ENCODE measurements around the gene ATP11A.

The ATP11A gene

DNA sequence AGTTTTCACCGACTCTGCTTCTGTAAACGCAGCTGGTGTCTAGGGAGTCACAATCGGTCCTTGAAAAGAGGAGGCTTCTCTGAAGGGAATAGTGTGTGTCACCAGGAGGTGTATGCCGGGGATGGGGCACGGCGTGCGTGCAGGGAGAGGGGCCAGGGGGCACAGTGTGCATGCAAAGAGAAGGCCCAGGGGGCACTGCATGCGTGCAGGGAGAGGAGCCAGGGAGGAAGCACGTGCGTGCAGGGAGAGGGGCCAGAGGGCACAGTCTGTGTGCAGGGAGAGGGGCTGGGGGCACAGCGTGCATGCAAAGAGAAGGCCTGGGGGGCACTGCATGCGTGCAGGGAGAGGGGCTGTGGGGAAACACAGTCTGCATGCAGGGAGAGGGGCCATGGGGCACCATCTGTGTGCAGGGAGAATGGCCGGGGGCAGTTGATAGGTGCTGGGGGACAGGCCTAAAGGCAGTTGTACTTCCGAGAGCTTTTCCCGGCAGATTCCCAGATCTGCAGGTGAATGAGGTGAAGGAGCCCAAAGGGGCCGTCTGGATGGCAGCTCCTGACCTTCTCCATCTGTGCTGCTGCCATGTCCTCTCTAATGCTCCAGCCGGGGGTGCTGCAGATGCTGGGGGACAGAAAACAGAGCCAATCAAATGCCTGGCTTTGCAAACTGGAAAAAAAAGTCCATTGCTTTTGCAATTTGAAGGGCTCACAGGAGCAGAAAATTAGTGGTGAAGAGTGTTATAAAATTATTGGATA, 36.4 kb downstream of the ATP11A start:
- no peak for DNase-seq

DNA sequence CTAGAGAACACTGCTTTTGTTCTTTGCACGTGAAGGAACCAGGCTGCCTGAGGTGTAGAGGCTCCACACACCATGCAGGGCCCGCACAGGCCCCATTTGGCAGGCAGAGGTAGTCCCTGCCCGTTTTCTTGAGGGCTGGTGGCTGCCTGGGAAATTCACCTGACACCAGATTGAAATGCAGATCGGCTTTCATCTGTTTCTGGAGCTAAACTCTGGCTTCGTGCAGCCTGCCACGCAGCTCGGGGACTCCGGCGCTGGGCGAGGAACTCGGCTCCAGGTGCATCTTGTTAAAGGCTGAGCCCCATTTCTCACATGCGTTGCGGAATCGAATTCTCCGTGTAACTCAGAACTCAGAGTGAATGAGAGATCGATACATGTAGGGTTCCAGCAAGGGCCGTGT, 37.7 kb downstream of the ATP11A start:
- DNase-seq = no peak

DNA sequence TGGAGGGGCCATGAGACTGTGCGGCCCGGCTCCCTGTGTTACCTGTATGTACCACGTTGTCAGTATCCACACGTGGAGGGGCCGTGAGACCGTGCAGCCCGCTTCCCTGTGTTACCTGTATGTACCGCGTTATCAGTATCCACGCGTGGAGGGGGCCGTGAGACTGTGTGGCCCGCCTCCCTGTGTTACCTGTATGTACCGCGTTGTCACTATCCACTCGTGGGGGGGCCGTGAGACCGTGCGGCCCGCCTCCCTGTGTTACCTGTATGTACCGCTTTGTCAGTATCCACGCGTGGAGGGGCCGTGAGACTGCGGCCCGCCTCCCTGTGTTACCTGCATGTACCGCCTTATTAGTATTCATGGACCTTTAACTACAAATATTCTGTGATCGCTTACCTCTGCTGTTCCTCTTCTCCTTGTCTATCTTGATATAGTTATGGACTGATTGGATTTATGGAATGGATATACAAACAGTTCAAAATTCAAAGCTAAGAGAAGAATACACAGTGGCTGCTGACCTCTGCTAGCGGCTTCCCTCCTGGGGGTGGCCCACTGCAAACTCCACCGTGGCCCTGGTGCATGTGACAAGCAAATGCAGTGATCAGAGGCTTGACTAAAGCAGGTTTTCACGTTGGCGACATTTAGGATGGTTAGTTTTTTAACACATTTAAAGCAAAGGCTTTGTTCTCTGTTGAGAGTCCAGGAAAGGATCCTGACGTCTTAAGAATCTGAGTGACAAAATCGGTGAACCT, 38.7 kb downstream of the ATP11A start:
- no peak for DNase-seq

DNA sequence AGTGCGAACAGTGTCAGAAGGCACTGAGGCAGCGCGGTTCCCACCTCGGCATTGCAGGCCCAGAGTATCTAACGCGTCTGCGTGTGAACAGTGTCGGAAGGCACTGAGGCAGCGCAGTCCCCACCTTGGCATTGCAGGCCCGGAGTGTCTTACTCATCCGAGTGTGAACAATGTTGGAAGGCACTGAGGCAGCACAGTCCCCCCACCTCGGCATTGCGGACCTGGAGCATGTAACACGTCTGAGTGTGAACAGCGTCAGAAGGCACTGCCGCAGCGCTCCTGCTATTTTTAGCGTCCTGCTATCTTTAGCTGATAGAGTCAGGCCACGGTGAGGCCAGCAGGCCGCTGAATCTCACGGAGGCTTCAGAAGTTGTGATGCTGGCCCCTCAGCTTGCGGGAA, 39.6 kb downstream of the ATP11A start:
- DNase-seq = no peak

DNA sequence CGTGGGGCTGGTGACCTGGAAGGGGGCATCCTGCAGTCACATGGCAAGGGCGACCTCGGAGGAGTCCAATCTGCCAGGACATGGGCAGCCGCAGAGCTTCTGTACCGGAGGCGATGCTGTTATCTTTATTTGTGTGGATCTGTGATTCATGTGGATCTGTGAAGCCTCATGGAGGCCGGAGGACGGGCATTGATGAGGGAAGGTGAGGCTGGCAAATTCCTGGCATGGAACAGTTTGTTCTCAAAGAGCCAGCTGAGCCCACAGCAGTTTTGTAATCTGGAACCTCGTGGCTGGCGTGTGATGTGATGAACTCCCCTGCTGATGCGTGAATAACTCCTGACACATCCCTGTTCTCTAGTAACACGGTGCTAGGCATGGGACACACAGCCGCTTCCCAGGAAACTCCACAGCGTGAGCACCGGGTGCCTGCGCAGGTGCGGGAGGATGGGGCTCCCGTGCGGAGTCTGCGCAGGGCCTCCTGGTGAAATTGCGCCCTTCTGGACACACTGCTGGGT, 40.4 kb downstream of the ATP11A start:
- DNase-seq = no peak

DNA sequence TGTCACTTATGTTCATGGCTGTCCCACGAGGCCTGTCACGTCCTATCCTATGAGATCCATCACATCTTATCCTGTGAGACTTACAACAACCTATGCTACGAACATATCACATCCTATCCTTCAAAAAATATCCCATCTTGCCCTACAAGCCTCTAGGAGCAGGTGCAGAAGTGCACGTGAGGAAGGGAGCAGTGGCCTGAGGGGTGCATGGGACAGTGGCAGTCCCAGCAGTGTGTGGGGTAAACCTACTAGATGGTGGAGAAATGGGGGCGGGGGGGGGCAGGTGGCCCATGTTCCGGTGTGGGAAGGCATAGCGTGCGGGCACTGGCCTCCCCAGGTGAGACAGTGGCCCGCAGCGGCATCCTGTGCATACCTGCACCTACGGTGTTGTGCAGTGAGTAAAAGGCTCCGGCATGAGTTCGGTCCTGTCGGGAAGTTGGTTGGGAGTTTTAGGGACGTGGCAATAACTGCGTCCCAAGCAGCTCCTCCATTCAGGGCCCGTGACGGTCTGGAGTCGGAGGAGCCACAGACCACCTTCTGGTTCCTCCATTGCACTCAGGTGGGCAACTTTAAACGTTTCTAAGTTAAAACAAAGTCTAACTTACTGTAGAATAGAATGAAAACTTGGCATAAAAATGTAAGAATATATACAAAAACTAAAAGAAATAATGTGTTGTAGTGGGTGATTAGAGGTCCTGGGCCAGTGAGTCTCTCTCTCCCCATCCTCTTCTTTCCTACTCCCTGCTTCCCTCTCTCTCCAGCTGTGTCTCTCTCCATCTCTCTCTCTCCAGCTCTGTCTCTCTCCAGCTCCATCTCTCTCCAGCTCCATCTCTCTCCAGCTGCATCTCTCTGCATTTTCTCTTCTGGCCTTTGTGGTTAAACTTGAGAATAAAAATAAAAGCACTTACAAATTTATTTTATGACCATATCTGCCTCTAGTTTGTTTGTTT, 42.1 kb downstream of the ATP11A start:
- no peak for DNase-seq

DNA sequence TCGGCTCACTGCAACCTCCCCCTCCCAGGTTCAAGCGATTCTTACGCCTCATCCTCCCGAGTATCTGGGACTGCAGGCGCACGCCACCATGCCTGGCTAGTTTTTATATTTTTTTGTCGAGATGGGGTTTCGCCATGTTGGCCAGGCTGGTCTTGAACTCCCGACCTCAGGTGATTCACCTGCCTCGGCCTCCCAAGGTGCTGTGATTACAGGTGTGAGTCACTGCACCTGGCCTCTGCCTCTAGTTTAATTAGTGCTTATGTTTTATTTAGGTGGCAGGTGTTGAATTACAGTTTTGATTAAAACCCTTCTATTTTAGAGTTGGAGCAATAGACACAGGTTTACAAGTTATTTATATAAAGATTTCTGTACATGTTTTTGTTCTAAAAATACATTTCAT, 42.8 kb downstream of the ATP11A start:
- no peak for DNase-seq

DNA sequence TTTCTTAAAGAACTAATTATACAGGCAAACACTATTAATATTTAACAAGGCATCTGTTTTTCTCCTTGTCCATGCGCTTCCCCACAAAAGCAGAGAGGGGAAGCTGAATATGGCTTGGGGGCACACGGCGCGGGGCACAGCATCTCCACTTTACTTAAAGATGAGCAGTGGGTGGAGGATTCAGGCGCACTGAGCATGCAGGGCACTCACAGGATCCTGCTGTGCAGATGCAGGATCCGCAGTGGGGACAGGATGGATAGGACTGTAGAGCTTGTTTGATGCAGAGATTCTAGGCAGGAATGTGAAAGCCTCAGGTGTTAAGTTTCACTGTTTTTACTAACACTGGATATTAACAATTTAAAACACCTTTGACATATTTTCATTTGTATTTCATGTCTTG, 43.3 kb downstream of the ATP11A start:
- DNase-seq = no peak

DNA sequence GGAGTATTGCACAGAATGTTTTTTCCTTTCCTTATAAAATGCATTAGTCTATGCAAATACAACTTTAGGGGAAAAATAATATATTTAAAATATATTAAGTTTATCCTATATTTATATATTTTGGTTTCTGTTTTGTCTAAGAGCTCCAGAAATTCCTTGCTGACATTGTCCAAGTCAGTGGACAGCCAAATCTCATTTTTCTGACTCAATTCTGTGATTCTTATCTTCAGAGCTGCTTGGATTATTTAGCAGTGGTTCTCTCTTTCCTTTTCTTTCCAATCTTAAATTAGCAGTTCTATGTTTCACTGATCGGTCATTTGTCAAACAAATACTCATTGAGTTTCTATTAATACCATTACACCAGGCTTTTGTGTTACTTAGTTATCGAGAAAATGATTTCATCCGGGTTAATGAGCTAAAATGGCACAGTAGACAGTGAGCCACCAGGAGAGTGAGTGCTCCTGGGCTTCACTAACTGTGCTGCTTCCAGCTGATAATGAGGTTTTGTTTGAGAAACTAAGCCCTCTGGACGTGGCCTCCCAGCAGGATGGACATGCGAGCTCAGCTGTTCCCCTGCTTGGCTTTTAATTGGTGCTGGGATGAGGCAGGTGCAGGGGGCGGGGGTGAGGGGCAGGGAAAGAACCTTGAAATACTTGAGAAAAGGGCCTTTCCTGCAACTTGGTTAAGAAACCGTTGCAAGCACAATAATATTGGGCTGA, 44.0 kb downstream of the ATP11A start:
- no peak for DNase-seq

DNA sequence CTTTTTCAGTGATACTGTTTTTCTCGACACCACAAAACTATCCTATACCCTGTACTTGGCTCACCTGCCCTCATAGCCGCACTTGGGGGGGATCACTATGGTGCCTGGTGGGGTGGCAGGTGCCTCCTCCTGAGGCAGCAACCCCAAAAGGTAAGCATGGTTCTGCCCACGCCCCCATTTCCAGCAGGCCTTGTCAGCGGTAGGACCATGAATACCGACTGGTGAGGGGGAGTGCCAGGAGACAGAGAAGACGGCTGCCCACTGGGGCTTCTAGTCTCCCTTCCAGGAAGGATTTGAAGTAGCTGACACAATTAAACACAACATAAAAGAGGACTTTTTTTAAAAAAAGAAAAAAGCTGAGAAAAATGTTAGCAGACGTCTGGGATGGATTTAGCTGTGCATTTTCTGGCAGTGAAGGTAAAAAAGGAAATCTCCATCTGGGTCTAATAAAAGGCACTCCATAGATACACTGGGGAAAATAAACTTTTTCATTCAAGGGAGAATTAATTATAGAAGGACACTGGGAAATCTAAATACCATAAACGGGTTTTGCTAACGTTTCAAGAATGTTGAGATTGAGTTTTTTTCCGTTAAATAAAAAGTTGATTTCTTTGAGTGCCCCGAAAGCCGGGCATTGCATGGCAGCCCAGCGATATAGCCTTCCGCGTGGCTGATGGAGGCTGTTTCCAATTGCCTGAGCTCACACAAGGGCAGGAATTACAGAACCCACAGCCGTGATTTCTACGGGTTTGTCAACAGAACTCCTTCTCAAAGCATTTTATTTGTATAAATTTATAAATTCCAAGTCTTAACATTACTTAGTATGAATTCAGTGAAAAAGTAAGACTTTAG, 45.1 kb downstream of the ATP11A start:
- no peak for DNase-seq

DNA sequence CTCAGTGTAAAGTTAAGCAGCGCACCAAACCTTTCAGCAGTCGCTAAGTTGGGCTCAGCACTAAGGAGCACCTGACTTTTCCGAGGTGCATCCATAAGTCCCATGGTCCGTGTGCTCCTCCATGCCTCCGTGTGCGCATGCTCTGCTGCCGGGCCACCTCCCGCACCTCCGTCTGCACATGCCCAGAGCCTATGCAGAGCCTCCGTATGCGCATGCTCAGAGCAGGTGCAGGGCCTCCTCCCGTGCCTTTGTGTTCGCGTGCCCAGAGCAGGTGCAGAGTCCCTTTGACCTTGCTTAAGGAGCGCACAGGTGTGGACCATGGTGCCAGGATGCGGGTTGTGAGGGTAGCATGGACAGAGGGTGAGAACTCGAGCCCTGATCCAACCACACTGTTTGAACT, 46.0 kb downstream of the ATP11A start:
- no peak for DNase-seq

DNA sequence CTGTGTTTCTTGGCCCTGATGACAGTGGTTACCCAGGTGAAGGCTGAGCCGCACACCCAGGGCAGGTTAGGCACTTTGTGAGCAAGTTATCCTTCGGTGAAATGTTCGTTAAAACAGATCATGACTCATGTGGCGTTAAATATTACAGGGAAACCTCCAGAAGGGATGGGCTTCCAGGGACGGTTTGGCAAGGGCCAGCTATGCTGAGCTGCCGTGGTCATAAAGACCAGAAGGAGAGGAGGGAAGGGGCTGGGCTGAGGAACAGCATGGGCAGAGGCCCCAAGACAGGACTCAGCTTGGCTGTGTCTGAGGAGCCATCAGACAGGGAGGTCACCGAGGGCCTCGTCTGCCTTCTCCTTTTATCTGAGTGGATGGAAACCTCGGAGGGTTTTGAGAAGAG, 47.5 kb downstream of the ATP11A start:
- DNase-seq = no peak

DNA sequence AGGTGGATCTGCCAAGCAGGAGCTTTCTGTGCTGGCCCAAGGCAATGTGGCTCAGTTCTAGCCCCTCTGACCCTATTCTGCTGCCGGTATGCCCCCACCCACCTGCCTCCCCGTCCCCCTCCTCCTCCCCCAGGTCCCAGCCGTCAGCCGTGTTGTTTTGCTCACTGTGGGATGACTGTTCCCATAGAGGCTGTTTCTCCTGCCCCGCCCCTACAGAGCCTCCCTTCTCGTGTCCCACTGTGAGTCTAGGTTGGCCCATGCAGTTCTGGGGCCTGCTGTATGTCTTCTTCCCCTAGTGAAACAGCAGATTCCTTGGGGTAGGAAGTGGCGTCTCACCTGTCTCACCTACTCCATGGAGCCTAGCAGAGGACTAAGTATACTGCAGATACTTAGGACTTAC, 48.8 kb downstream of the ATP11A start:
- DNase-seq = no peak

DNA sequence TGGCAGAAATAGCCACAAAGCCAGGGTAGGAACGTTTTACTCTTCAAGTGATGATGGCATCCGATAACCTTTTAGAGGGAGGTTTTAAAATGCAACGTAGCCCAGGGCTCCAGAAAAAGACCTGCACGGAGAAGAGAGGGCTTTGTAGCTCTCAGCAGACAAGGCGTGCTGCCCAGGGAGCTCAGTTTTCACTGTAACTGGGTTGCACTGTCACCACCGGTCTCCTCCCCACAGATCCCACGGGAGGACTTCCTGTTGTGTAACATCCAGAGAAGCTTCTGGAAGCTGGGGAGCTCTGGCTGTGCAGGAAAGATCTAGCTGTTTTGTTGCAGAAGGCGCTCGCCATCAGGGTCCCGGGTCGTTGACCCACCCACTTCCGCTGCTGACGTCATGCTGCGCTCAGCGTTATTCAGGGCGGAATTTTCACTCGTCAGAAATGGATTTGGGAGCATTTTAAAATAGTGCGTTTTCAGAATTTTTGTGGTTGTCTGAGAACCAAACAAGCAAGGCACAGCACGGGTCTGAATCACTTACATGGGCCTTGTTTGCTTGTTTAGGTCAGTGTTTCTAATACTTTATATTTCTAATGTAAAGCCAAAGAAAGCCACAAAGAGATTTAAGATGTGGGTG, 50.8 kb downstream of the ATP11A start:
- DNase-seq = no peak

DNA sequence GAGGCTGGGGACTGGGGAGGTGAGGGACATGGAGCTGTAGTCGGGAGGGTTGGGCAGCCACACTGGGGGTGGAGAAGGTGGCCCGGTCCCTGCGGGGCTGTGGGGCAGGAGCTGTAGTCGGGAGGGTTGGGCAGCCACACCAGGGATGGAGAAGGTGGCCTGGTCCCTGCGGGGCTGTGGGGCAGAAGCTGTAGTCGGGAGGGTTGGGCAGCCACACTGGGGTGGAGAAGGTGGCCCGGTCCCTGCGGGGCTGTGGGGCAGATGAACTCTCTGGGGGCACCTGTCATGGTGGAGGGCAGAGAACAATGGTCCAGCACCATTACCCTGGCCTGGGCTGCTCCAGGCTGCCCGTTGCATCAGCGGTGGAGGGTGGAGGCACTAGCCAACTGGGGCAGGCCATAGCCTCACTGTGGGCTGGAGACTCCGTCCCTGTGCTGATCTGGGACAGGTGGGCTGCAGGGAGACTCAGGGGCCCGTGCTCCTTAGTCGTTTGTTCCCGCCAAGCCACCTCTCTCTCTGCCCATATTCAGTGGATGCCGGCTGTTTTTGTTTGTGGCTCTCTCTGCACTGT, 51.4 kb downstream of the ATP11A start:
- DNase-seq = no peak

DNA sequence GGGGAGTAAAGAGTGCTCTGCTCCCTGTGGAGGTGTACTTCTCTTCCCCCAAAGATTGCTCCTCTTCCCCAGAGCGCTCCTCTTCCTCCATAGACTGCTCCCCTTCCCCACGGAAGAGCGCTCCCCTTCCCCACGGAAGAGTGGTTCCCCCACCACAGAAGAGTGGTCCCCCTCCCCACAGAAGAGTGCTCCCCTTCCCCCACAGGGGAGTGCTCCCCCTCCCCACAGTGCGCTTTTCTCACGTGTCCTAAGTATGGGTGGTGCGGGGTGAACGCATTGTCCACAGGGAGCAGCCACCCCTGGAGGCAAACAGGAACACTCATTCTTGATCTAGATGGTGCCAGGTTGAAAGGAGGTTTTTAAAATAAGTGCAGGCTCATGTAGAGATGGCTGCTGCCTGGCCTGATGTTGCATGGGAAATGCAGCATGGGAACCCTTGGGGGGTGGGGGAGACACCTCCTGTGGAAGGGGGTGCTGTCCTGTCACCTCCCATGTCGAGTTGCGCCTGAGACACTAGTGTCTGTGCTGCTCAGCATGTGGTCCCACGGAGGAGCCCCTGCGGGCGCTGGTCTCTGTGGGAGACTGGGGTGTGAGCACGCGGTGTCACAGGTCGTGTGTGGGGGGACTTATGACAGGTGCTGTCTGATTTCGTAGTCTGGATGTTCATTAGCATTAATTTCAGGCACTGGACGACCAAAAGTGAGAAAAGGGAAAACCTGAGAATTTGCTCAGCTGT, 52.2 kb downstream of the ATP11A start:
- no peak for DNase-seq

DNA sequence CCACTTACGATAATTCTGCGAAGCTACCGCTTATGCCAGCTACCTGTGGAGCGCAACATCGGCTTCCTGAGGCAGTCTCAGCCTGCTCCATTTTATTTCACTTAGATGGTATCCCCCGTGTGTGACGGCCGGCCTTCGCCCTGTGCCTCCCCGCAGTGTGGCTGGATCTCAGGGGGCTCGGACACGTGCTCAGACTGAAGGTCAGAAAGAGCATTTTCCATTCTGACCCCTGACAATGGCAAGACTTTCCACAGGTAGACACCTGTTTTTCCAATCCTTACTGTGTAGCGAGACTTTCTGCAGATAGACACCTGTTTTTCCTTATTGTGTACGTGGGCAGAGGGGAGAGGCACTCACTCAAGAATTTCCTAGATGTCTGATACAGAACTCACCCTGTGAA, 52.7 kb downstream of the ATP11A start:
- no peak for DNase-seq

DNA sequence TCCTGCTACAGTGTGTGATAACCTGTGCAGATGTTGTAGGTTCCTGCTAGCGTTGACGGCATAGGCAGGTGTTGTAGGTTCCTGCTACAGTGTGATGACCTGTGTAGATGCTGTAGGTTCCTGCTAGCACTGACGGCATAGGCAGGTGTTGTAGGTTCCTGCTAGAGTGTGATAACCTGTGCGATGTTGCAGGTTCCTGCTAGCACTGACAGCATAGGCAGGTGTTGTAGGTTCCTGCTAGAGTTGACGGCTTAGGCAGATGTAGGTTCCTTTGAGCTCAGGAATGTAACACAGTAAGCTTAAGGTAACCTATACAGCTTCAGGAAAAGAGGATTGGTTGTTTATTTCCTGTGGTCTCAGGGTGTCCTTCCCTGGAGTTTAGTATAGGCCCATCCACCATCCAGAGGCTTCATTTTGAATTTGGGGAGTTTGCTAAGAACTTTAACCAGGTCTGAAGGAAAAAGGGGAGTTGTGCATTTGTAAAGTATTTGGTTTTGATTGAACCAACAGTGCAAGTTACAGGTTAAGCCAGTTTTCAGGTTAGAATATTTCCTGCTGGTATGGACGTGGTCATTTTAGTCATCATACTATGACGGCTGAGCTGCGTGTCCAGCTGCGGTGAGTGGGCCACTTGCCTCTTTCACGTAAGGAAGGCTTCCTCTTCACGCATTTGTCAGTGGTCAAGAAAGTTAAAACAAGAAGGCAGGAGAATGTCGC, 53.8 kb downstream of the ATP11A start:
- DNase-seq = no peak

Measured in GF-D8 (cell line).